T-helper 1 cell treated with Interleukin-12 subunit alpha and Interleukin-12 subunit beta and Interleukin-4 antibody, amounts not matched to agents 30 μg/mL and 1 μg/mL, for 36 hours (primary cell): ENCODE measurements around the gene PRKAR1B.
A peak's percentile ranks its signal among the peaks of the same experiment; 100 is the strongest.

Source experiments
- H3K27ac Mint-ChIP-seq: one replicate; pipeline ENCODE4 v1.8.0; 2021; ENCODE audit warnings: mild to moderate bottlenecking, mixed read lengths
- H3K27me3 Mint-ChIP-seq: one replicate; pipeline ENCODE4 v1.8.0; 2021; ENCODE audit warnings: low read depth, mixed read lengths
- H3K36me3 Mint-ChIP-seq: one replicate; pipeline ENCODE4 v1.8.0; 2021; ENCODE audit warnings: low read depth, mixed read lengths
- H3K4me1 Mint-ChIP-seq: one replicate; pipeline ENCODE4 v1.8.0; 2021; ENCODE audit warnings: low read depth, mixed read lengths
- H3K4me3 Mint-ChIP-seq: one replicate; pipeline ENCODE4 v1.8.0; 2021; ENCODE audit warnings: mild to moderate bottlenecking, moderate library complexity, mixed read lengths
- H3K9me3 Mint-ChIP-seq: one replicate; pipeline ENCODE4 v1.8.0; 2021; ENCODE audit warnings: mixed read lengths

The PRKAR1B gene

DNA sequence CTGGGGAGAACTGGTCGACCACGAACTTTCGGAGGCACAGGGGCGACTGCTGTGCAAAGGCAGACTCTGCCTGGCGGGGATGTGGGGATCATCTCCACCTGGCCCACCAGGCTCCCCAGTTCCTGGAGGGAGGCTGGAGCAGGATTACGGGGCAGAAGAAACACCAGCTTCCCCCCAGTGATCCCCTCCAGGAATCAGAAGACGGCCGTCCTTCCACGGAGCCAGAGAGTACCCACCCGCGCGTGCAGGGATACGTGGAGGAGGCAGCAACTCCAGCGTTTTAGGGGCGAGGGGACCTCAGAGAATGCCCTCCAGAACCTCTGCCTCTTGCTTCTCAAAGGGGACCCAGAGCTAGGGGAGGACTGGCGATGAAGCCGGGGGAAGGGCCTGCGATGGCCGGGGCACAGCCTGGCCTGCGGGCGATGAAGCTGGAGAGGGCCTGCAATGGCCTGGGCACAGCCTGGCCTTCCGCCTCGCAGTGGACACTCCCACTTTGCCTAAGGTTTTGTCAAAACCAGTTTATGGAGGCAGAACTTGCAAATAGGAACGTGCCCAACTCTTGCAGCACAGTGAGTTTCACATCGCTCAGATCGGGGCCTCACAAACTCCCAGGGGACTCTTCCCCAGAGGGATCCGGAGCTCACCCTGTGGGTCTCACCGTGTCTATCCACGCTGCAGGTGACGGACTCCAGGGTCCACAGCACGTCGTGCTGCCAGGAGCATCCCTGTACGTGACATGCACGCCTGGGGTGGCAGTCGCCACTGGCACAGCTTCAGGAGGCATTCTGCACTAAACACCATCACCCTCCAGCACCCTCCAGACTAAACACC lies 129.5 kb downstream of the PRKAR1B start:
- H3K27me3 Mint-ChIP-seq: no peaks in the 10 kb centered on the region
- H3K27ac Mint-ChIP-seq: peak overlapping the region; percentile 6
- no peak overlapping the region for H3K4me3 Mint-ChIP-seq
- peaks cover 28% of the 10 kb centered on the region for H3K4me1 Mint-ChIP-seq
- H3K36me3 Mint-ChIP-seq: peaks cover 9% of the 10 kb centered on the region
- peaks cover 5% of the 10 kb centered on the region for H3K9me3 Mint-ChIP-seq

DNA sequence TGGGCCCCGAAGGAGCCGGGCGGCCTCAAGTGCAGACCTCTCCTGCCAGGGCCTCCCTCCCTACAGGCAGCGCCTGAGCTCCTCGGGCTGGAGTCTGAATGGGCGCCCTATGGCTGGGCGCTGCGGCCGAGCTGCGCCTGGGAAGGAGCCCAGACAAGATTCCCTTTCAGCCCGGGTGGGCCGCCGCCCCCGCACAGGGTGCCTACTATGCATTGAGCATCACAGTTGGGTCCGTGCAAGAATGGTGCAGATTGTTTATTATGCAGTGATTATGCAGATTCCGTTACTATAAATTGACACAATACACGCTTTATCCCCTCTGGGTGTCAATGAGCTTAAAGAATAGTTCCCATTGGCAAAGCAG lies 130.3 kb downstream of the PRKAR1B start:
- H3K27ac Mint-ChIP-seq: no peak overlapping the region
- H3K36me3 Mint-ChIP-seq: peaks cover 9% of the 10 kb centered on the region
- H3K4me3 Mint-ChIP-seq: no peak overlapping the region

DNA sequence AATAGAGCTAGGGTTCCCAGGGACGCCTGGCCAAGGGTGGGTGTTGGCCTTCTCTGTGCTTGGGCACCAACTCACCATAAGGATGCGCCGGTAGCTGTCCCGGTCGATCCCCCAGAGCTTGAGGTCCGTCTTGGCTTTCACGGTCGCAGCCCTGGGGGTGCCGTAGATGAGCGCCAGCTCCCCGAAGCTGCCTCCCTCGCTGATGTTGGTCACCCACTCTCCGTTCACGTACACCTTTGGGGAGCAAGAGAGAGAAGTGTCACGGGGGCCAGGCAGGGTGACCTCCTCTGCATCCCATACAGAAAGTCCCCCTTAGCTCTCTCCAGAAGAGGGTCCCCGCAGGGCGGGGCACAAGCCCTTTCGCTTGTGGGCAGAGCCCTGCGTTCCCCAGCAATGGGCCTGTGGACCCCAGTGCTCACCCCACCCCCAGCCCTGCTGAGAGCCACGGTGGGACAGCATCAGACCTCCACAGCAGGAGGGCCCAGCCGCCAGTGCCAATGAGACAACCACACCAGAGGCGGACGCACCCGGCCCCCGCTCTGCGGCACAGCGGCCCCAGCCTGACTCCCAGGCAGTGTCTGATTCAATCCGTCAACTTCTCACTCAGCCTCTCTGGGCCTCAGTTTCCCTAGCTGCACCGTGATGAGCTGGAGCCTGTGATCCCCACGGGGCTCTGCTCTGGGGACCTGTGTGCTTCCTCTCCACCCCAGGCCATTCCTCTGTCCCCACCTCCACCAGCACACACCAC lies 130.8 kb downstream of the PRKAR1B start:
- H3K27me3 Mint-ChIP-seq: no peaks in the 10 kb centered on the region
- peaks cover 9% of the 10 kb centered on the region for H3K36me3 Mint-ChIP-seq
- no peak overlapping the region for H3K27ac Mint-ChIP-seq
- H3K4me1 Mint-ChIP-seq: peaks cover 23% of the 10 kb centered on the region
- H3K9me3 Mint-ChIP-seq: peaks cover 5% of the 10 kb centered on the region
- no peak overlapping the region for H3K4me3 Mint-ChIP-seq

More for the DNA sequence above, 130.3 kb downstream of the PRKAR1B start:
- Mint-ChIP-seq H3K9me3 (peaks cover 5% of the 10 kb centered on the region), H3K27me3 (no peaks in the 10 kb centered on the region), H3K4me1 (peaks cover 26% of the 10 kb centered on the region)

DNA sequence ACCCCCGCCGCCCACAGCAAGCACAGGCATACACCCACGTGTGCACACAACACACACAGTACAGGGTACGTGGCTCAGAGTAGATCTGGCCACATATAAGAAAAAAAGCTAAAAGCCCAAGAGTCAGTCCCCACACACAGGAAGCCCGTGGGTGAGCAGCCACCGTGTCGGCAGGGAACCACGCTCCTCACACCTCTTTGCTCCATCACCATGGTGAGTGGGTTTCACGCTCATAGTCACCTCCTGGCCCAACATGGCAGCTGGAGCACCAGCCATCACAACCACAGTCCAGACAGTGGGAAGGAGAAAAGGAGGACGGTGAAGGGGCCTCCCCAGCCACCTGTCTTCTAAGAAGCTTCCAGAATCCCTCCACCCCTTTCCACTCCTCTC lies 131.5 kb downstream of the PRKAR1B start:
- no peaks in the 10 kb centered on the region for H3K27me3 Mint-ChIP-seq
- H3K9me3 Mint-ChIP-seq: peaks cover 5% of the 10 kb centered on the region
- H3K27ac Mint-ChIP-seq: no peak overlapping the region
- peaks cover 9% of the 10 kb centered on the region for H3K36me3 Mint-ChIP-seq
- H3K4me1 Mint-ChIP-seq: peaks cover 21% of the 10 kb centered on the region
- no peak overlapping the region for H3K4me3 Mint-ChIP-seq

DNA sequence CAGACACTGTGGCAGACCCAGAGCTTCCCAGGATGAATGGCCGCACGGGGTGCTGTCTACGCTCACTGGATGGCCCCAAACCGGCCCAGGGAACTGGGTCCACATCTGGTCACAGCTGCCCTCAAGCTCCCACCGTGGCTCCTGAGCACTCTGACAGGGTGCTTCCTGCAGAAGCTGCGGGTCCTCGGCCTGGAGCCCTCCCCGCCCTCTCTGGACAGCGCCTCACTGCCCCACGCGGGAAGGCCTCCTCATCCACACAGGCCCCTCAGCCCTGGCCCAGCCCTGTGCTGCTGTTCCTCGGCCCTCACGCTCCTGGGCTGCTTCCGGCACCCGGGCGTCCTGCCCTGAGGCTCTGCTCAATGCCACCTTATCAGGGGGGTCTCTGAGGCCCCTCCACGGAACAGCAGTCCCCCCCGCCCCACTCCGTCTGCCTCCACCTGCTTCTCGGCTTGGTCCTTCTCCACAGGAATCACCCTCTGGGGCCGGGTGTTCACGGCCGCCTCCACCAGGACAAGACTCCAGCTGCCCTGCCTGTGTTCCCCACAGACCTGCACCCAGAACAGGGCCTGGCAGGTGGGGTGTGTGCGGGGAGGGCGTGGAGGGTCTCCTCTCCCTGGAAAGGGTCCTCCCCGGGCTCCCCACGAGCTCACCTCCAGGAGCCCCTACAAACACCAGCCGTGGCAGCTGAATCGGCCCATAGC lies 132.0 kb downstream of the PRKAR1B start:
- Mint-ChIP-seq H3K4me1 (peaks cover 21% of the 10 kb centered on the region), H3K4me3 (no peak overlapping the region), H3K9me3 (peaks cover 5% of the 10 kb centered on the region), H3K27me3 (no peaks in the 10 kb centered on the region), H3K36me3 (peaks cover 9% of the 10 kb centered on the region), H3K27ac (no peak overlapping the region)

DNA sequence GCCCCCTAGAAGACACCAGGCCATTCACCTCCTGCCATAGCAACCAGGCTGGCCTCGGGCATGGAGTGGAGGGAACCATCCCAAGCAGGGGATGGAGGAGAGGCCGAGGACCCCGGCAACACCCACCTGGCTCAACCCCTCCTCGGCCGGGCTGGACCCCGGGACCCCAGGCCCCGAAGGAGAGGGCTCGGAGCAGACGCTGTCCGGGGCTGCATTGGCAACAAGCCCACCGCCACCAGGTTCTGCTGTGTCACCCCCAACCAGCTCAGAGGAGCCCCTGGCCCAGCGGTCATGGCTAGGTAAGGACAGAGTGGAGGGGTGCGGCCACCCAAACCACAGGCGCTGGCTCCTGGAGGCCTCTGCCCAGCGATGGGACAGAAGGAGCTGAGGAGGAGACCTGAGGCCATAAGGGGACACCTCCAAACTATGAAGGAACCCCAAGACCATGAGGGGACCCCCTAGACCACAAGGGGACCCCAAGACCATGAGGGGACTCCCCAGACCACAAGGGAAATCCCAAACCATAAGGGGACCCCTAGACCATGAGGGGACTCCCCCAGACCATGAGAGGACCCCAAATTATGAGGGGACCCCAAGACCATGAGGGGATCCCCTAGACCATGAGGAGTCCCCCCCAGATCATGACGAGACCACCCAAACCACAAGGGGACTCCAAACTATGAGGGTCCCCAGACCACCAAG lies 132.7 kb downstream of the PRKAR1B start:
- H3K9me3 Mint-ChIP-seq: peaks cover 5% of the 10 kb centered on the region
- H3K4me3 Mint-ChIP-seq: no peak overlapping the region
- peaks cover 21% of the 10 kb centered on the region for H3K4me1 Mint-ChIP-seq
- no peak overlapping the region for H3K27ac Mint-ChIP-seq
- peaks cover 7% of the 10 kb centered on the region for H3K36me3 Mint-ChIP-seq
- no peaks in the 10 kb centered on the region for H3K27me3 Mint-ChIP-seq

DNA sequence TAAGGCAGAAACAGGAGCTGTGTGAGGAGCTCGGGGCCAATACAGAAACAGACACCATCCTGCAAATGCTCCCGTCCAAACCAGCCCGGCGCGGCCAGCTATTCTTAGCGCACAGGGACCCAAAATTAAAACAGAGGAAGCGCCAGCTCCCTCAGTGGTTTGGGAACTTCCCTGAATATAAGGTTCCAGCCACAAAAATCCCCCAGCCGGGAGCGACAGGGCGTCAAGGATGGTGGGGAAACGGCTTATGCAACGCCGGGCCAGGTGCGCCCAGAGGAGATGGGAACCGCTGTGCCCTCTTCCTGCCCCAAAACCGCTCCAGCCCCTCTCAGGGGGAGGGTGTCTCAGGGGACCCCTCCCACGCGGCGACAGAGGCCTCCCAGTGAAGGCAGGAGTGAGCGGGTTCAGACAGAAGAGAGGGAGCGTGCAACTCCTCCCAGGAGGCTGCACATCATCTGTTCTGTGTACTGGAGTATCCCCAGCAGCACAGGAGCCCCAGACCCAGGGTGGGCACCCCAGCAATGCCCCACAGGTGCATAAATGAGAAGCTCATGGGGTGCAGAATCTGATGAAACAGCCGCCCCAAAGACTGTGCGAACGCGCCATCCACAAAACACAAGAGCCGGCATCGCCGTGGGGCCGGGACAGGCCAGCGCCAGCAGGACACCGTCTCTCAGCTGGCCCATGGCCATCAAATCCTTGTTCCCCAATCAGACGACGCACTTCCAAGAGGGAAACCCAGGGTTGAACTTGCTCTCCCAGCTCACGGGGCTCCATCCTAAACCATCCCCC lies 133.6 kb downstream of the PRKAR1B start:
- no peaks in the 10 kb centered on the region for H3K27me3 Mint-ChIP-seq
- H3K4me3 Mint-ChIP-seq: no peak overlapping the region
- no peak overlapping the region for H3K27ac Mint-ChIP-seq
- H3K9me3 Mint-ChIP-seq: peaks cover 12% of the 10 kb centered on the region
- peaks cover 21% of the 10 kb centered on the region for H3K4me1 Mint-ChIP-seq
- peaks cover 14% of the 10 kb centered on the region for H3K36me3 Mint-ChIP-seq

DNA sequence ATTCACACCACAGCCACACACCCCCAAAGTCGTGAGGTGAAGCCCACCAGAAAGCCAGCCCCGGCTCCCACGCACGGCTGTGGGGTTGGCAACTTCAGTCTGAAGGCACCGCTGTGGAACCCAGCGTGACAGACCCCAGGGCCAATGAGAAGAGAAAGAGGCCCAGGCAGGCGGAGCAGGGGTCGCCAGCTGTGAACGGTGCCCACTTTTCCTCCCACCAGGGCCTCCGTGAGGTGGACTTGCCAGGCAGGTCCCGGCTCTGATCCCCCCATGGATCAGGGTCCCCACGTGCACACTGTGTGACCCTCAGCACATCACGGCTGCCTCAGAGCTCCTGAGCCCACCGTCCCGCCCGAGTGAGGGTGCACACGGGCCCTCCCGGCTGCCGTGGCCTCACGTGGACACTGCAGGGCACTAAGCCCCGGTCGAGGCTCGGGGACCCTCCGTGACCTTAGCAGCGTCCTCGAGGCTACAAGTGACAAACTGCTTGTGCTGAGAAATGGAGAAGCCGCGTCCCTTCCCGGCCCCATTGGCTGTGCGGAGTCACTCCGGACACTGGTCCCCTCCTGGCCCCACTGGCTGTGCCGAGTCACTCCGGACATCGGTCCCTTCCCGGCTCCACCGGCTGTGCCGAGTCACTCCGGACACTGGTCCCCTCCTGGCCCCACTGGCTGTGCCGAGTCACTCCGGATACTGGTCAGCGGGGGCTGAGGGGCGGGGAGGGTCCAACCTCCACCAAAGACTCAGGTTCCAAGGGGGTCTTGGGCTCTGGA lies 135.0 kb downstream of the PRKAR1B start:
- H3K4me1 Mint-ChIP-seq: peaks cover 21% of the 10 kb centered on the region

DNA sequence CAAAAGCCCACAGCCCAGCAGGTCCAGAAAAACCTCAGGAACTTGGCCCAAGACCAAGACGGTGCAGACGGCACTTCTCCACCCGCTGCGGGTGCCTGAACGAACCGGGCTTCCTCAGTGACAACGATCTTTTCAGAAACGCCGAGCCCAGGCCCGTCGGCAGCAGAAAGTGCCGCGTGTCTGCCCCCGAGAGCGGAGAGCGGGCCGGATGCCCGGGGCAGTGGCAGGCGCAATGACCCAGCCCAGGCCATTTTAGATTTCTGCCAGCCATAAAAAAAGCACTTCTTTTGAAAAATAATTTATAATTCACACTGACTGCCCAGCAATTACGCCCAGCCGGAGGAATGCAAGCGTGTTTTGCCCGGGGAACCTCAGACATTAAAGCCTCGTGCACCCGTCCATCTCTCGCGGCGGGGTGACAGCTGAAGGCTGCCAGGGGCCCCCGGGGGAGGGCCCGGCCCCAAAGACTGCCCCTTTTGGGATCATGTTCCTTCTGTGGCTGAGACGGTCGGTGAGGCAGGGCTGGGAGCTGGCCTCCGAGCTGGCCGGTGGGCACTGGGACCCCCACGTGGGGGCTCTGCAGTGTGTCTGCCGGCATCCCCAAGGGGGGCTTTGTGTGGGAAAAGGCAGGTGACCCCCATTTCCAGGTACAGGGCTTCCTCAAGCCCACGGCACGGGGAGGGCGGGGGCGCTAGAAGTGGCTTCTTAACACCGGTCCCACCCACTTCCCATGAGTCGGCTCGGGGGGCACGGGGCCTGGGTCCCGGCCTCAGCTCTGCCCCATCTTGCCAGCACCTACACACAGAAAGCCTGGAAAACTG lies 136.1 kb downstream of the PRKAR1B start:
- no peaks in the 10 kb centered on the region for H3K27me3 Mint-ChIP-seq
- H3K4me3 Mint-ChIP-seq: no peak overlapping the region
- peaks cover 23% of the 10 kb centered on the region for H3K4me1 Mint-ChIP-seq
- H3K27ac Mint-ChIP-seq: no peak overlapping the region
- peaks cover 28% of the 10 kb centered on the region for H3K36me3 Mint-ChIP-seq
- H3K9me3 Mint-ChIP-seq: peaks cover 22% of the 10 kb centered on the region

More for the DNA sequence above, 135.0 kb downstream of the PRKAR1B start:
- Mint-ChIP-seq H3K36me3 (peaks cover 22% of the 10 kb centered on the region), H3K27me3 (no peaks in the 10 kb centered on the region), H3K9me3 (peaks cover 17% of the 10 kb centered on the region), H3K4me3 (no peak overlapping the region), H3K27ac (no peak overlapping the region)

DNA sequence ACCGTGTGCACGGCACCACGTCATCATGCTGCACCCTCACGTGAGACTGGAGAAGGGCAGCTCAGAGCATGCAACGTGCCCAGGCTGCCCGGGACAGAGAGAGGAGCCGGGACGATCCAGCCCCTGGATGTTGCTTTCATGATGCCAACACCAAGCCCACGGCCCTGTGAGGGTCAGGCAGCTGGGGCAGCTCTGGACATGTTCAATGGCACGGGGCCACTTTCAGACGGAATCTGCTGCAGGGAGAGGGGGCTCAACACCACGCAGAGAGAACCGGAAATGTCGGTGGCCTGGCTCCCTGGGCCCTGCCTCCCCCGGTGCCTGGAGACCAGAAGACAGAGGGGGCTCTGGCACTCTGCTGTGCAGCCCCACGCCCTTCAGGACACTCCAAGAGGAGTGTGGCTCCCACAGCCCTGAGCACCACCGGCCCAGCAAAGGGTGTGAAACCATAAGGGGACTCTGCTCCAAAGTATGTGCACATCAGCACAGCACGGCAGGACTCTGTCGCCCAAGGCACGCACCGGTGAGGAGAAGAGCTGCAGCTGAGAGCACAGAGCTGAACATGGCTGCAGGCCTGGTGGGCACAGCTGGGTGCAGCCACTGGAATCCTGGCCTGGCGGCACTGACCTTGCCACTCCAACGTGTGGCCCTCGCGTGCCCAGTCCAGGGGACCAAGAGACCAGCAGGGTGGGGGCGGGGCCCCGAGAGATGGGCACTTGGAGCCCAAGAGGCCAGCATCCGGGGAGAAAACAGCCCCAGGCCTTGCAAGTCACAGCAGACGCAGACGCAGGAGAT lies 137.1 kb downstream of the PRKAR1B start:
- H3K4me3 Mint-ChIP-seq: no peak overlapping the region
- H3K36me3 Mint-ChIP-seq: peaks cover 29% of the 10 kb centered on the region
- peaks cover 26% of the 10 kb centered on the region for H3K4me1 Mint-ChIP-seq
- H3K27ac Mint-ChIP-seq: no peak overlapping the region
- H3K9me3 Mint-ChIP-seq: peaks cover 24% of the 10 kb centered on the region
- no peaks in the 10 kb centered on the region for H3K27me3 Mint-ChIP-seq

DNA sequence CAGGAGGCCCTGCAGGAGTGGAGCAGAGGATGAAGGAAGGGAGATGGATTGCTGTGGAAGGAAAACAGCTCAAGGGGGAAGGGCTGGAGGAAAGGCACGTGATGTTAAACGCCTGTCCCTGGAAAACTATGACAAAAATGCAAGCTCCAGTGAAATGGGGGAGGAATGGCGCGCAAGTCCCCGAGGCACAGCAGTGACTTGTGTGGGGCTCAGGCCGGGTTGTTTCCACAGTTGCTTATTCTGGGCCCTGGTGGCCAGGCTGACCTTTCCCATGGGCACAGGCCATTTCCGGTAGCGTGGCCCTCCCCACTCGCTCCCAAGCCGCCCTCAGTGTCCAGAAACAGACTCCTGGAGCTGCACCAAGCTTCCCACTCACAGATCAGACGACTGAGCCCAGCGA lies 139.3 kb downstream of the PRKAR1B start:
- no peaks in the 10 kb centered on the region for H3K27me3 Mint-ChIP-seq
- H3K36me3 Mint-ChIP-seq: peaks cover 35% of the 10 kb centered on the region
- peaks cover 33% of the 10 kb centered on the region for H3K4me1 Mint-ChIP-seq
- peak overlapping the region; percentile 26 for H3K27ac Mint-ChIP-seq
- H3K4me3 Mint-ChIP-seq: no peak overlapping the region
- peaks cover 24% of the 10 kb centered on the region for H3K9me3 Mint-ChIP-seq

DNA sequence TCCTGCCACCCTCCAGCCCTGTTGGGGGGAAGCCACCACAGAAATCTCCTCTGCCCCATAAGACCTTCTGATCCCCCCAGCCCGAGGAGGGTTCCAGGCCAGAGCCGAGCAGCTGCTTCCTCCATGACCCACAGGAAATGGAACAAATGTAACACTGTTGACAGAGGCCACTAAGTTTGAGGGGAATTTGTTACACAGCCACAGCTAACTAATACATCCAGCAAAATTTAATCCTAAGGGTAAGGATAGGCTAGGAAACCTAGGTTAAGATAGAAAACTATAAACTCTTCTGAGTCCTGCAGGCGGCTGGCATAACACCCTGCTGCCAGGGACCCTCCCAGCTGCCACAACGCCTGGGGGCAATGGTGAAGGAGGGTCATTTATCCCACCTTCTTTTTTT lies 140.6 kb downstream of the PRKAR1B start:
- H3K4me1 Mint-ChIP-seq: peaks cover 31% of the 10 kb centered on the region
- peaks cover 24% of the 10 kb centered on the region for H3K9me3 Mint-ChIP-seq

More for the DNA sequence above, 140.6 kb downstream of the PRKAR1B start:
- H3K4me3 Mint-ChIP-seq: no peak overlapping the region
- peaks cover 35% of the 10 kb centered on the region for H3K36me3 Mint-ChIP-seq
- peak overlapping the region; percentile 94 for H3K27ac Mint-ChIP-seq
- H3K27me3 Mint-ChIP-seq: no peaks in the 10 kb centered on the region
